Stomach smooth muscle (tissue), 2 donors: Measurements from ENCODE around the gene CIRBP.

Experiments
- H3K27ac ChIP-seq: one replicate; pipeline ENCODE4 v1.7.0; 2013; ENCODE audit warnings: mild to moderate bottlenecking, low read length, inconsistent platforms
- H3K27me3 ChIP-seq, 2 donors: one replicate each; pipeline ENCODE4 v1.7.0; 2013; ENCODE audit warnings: low read length in 2 of 2; ENCODE audit not compliant: insufficient read depth in 2 of 2, control insufficient read depth in 1 of 2
- H3K36me3 ChIP-seq, 2 donors: one replicate each; pipeline ENCODE4 v1.7.0; 2013; ENCODE audit warnings: low read length in 2 of 2; ENCODE audit not compliant: control insufficient read depth in 2 of 2, insufficient read depth in 2 of 2
- H3K4me1 ChIP-seq: one replicate; pipeline ENCODE4 v1.7.0; 2013; ENCODE audit warnings: low read length; ENCODE audit not compliant: control insufficient read depth, insufficient read depth
- H3K4me3 ChIP-seq, 2 donors: one replicate each; pipeline ENCODE4 v1.7.0; 2013; ENCODE audit warnings: low read length in 2 of 2
- H3K9ac ChIP-seq, 2 donors: one replicate each; pipeline ENCODE4 v1.7.0; 2013; ENCODE audit warnings: low read length in 2 of 2, mild to moderate bottlenecking in 1 of 2
- H3K9me3 ChIP-seq, 2 donors: one replicate each; pipeline ENCODE4 v1.7.0; 2013; ENCODE audit warnings: low read length in 2 of 2; ENCODE audit not compliant: control insufficient read depth in 2 of 2
- donor health status: healthy.
- donor health status: Pancreatic carcinoma.

Gene CIRBP

GRCh38 chr19:1284979-1285736, 16.0 kb downstream of the CIRBP start:
- Histone ChIP-seq H3K4me1 (peaks cover 2% of the 10 kb centered on the region), H3K27me3 (peaks cover 32 to 49% of the 10 kb centered on the region in 2 donors), H3K9ac (no peak overlapping the region), H3K27ac (no peak overlapping the region), H3K36me3 (no peaks in the 10 kb centered on the region), H3K4me3 (no peak overlapping the region), H3K9me3 (no peaks in the 10 kb centered on the region)

GRCh38 chr19:1285737-1286360, 16.7 kb downstream of the CIRBP start, which contains the start of gene EFNA2:
Gene EFNA2, plus strand, starts transcription at chr19:1285873. Its CDS starts 296 bp downstream, at chr19:1286169.
- Histone ChIP-seq H3K4me1 (peaks cover 2% of the 10 kb centered on the region), H3K36me3 (no peaks in the 10 kb centered on the region), H3K27me3 (peaks cover 35 to 53% of the 10 kb centered on the region in 2 donors), H3K9me3 (no peaks in the 10 kb centered on the region), H3K27ac (no peak within 1 kb of the TSS), H3K4me3 (no peak within 1 kb of the TSS), H3K9ac (no peak within 1 kb of the TSS)

- Histone ChIP-seq H3K27me3 (peaks cover 37 to 60% of the 10 kb centered on the region in 2 donors), H3K4me1 (peaks cover 2% of the 10 kb centered on the region), H3K9ac (no peak overlapping the region), H3K9me3 (no peaks in the 10 kb centered on the region), H3K4me3 (no peak overlapping the region), H3K27ac (no peak overlapping the region), H3K36me3 (no peaks in the 10 kb centered on the region)
Observed at GRCh38 chr19:1286487-1287353, 17.6 kb downstream of the CIRBP start.

GRCh38 chr19:1287354-1288225, 18.5 kb downstream of the CIRBP start:
- peaks cover 2% of the 10 kb centered on the region for H3K4me1 ChIP-seq
- no peak overlapping the region for H3K4me3 ChIP-seq
- H3K36me3 ChIP-seq = no peaks in the 10 kb centered on the region
- peaks cover 41 to 67% of the 10 kb centered on the region in 2 donors for H3K27me3 ChIP-seq
- H3K9me3 ChIP-seq = no peaks in the 10 kb centered on the region
- H3K9ac ChIP-seq = no peak overlapping the region
- no peak overlapping the region for H3K27ac ChIP-seq

GRCh38 chr19:1288226-1288612, 19.1 kb downstream of the CIRBP start:
- Histone ChIP-seq H3K27me3 (peaks cover 40 to 61% of the 10 kb centered on the region in 2 donors), H3K36me3 (no peaks in the 10 kb centered on the region)

GRCh38 chr19:1288833-1289685, 19.9 kb downstream of the CIRBP start:
- Histone ChIP-seq H3K9ac (no peak overlapping the region), H3K27me3 (peaks cover 39 to 60% of the 10 kb centered on the region in 2 donors), H3K9me3 (no peaks in the 10 kb centered on the region), H3K4me1 (peaks cover 2% of the 10 kb centered on the region), H3K36me3 (no peaks in the 10 kb centered on the region), H3K4me3 (no peak overlapping the region), H3K27ac (no peak overlapping the region)

More at GRCh38 chr19:1288226-1288612, 19.1 kb downstream of the CIRBP start:
- Histone ChIP-seq H3K4me3 (no peak overlapping the region), H3K9ac (no peak overlapping the region), H3K4me1 (peaks cover 2% of the 10 kb centered on the region), H3K27ac (no peak overlapping the region), H3K9me3 (no peaks in the 10 kb centered on the region)

- Histone ChIP-seq H3K4me3 (no peak overlapping the region), H3K27me3 (peaks cover 34 to 59% of the 10 kb centered on the region in 2 donors), H3K4me1 (peaks cover 2% of the 10 kb centered on the region)
Observed at GRCh38 chr19:1289686-1290025, 20.5 kb downstream of the CIRBP start.

GRCh38 chr19:1290196-1290702, 21.1 kb downstream of the CIRBP start:
- no peak overlapping the region for H3K4me3 ChIP-seq
- peaks cover 3% of the 10 kb centered on the region for H3K4me1 ChIP-seq
- no peak overlapping the region for H3K9ac ChIP-seq

More at GRCh38 chr19:1289686-1290025, 20.5 kb downstream of the CIRBP start:
- Histone ChIP-seq H3K9me3 (no peaks in the 10 kb centered on the region), H3K36me3 (no peaks in the 10 kb centered on the region), H3K9ac (no peak overlapping the region), H3K27ac (no peak overlapping the region)

More at GRCh38 chr19:1290196-1290702, 21.1 kb downstream of the CIRBP start:
- Histone ChIP-seq H3K27me3 (peaks cover 33 to 59% of the 10 kb centered on the region in 2 donors), H3K36me3 (no peaks in the 10 kb centered on the region), H3K9me3 (no peaks in the 10 kb centered on the region), H3K27ac (no peak overlapping the region)
